ENCODE measurements around the gene LNP1.
"Not testable (repeated sequence)": the region's sequence is repeated elsewhere in the genome, so short reads cannot be mapped to it uniquely, and the experiment has no call there.

Gene LNP1, protein sequence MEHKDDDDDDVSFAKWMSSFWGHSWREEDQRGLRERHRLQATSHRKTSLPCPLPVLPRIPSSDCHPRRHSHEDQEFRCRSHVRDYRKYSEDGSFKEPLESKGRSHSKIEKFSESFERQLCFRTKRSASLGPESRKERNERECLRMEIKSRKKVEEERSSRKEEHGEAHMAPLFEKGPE

DNA sequence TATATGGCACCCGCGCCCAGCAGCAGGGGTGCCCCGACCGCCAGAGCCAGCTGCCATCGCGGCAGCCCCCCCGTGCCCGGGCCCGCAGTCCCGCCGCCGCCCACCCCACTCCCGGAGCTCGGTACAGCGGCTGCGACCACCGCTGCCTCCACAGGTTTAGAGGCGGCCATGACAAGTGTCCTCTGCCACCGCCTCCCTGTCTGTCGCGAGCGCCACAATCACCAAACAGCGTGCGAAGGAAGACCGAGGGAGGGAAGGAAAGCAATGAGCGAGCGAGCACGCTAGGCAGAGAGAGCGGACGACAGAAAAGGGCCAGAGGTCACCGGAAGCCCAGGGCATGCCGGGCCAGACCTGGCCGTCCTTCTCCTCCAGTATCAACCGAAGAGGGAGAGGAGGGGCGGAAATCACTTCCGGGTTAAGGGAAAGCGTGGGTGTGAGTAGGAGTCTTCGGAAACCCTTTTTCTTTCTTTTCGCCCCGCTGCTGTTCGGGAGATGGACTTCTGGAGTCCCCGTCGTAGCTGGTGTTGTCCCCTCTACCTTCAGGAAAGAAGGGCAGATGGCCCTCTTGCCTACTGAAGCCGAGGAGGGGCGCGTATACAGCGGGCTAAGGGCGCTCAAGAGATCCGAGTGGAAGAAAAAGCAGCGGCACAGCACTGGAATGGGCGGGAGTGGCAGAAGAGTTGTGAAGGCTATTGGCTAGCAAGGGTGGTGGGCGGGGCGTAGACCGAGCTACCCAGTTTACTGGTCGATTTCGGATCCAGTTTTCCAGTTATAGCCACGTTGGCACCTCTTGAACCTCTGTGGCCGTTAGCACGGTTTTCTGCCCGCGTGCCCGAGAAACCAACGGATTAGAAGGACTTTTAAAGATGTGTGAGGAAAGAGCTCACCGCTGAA lies at the start of gene LNP1, which contains the start of gene TOMM70:
LNP1 (plus strand) TSS at position 760 of the 894 bp plus-strand sequence. CDS start 28,191 bp downstream, outside the sequence.
TOMM70 (minus strand) TSS at position 310 of the 894 bp plus-strand sequence; CDS start at position 170, 140 bp downstream.
- peak; percentile 98 for DNase-seq

DNA sequence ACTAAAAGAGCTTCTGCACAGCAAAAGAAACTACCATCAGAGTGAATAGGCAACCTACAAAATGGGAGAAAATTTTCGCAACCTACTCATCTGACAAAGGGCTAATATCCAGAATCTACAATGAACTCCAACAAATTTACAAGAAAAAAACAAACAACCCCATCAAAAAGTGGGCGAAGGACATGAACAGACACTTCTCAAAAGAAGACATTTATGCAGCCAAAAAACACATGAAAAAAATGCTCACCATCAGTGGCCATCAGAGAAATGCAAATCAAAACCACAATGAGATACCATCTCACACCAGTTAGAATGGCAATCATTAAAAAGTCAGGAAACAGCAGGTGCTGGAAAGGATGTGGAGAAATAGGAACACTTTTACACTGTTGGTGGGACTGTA lies 49.6 kb upstream of the LNP1 start:
- DNase-seq, result not testable (repeated sequence)

DNA sequence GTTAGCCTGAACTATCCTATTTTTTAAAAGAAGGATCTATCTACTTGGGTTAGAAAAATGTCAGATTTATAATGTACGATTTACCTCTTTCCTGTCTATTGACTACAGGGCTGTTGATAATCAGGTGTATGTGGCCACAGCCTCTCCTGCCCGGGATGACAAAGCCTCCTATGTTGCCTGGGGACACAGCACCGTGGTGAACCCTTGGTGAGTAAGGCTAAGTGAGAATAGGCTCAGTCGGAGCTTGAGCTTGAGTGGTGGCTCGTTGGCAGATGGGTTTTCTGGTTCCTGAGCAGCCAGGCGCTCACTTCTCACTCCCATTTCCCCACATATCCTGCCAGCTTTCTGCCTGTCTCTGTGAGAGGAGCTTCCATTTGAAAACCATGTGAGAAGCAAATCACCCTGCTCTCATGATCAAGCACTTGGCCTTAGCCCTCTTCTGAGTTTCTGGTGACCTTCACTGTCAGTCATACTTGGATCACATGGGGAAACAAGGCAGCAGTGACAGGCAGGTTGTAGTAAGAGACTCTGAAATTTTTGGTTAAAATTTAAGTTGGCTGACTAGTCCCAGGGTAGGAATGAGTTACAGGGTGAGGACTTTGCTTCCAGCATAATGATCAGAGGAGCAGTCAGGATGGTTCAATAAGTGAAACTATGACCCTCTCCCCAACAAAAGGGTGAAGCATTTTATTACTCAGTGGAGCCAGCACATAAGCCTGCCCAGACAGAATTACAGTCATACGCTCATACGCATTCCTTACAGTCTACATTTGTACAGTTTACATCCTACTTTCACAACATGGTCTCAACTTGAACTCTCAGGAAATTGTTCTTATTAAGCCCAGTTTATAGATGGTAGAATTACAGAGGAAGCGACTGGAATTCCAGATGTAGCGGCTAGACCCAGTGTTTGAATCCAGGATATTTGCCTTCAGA lies 48.8 kb upstream of the LNP1 start:
- no peak for DNase-seq

DNA sequence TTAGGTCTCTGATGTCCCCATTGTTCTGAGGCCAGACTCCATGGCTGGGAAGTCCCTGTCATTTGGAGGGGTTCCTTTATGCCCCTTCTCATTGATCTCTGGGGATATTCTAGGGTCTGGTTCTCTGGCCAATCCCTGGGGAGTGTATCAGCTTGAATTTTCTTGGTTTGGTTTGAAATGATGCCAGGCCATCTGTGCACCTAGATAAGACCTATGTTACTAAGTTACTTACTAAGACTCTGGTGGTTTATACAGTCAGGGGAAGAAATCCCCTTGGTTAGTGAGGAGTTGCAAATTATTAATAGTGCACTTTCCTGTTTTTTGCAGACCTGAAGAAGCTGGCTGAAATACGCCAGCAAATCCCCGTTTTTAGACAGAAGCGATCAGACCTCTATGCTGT lies 46.5 kb upstream of the LNP1 start:
- no peak for DNase-seq

DNA sequence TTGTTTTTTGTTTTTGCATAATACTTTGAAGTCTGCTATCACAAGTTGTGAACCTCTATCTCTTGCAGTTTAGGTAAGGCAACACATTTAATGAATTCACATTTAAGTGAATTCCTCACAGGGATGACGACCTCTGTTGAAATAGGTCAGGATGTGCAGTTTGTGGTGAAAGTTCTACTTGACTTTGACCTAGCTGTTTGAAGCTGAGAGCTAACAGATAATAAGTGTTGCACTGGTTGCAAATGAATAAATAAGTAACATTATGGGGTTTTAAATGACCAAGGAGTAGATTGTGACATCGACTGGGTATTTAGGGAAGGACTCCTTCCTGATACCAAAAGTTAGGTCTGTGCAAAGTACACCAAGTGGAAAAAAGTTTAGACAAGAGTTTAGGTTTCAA lies 42.9 kb upstream of the LNP1 start:
- DNase-seq, result no peak

DNA sequence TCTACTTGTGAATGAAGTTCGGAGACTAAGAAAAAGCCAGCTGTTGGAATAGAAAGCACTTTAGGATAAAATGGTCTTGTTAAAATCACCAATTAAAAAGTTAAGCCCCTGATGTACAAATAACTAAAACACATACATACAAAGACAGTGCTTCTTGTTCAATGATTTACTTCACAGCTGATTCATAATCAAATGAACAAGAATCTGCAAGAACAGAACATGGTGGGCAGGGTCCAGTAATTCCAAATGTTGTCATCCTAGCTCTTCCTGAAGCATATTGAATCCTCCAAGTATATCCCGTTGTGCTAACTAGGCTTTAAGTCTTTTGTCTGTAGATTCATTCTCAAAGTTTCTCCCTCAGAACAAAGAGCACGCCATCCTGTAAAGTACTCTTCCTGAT lies 42.3 kb upstream of the LNP1 start:
- no peak for DNase-seq

DNA sequence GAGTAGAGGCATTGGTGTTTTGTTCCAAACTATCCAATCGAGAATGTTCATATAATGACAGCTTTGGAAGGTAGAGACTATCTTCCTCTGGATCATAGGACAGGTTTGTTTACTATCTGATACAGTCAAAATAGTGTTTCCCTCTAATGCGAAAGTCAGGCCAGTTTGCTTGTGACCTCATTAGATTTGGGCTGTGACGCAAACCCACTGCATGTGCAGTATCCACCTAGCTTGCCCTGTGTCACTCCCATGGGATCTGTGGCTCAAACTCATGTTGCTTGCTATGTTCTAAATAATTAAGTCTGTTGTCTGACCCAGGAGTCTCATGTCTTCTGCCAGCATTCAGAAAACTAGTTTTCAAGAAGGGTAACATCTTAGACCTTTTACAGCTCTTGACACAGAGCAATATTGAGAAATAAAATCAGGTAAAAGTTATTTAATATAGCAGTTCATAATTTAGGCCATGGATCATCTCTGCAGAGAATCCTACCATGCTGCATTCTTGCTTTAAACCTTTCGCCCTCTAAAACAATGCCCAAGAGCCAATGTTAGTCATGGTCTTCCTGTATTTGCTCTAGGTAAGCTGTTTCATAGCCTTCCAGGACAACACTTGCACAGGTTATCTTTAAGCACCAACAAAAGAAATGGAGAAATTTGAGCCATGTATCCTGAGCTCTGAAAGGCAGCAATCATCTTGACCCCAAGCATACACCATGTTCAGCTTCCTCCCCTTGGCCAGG lies 40.4 kb upstream of the LNP1 start:
- DNase-seq, result no peak

DNA sequence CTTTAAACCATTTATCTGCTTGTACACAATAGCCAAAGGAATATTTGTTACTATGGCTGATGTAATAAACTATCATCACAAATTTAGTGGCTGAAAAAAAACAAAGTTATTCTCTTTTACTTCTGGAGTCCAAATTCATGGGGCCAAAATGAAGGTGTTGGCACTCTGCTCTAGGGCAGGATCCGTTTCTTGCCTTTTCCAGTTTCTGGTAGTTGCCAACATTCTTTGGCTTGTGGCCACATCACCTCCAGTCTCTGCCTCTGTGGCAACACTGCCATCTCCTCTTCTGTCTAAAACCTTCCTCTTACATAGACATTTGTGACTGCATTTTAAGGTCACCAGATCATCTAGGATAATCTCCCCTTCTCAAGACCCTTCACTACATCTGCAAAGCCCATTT lies 39.4 kb upstream of the LNP1 start:
- no peak for DNase-seq

DNA sequence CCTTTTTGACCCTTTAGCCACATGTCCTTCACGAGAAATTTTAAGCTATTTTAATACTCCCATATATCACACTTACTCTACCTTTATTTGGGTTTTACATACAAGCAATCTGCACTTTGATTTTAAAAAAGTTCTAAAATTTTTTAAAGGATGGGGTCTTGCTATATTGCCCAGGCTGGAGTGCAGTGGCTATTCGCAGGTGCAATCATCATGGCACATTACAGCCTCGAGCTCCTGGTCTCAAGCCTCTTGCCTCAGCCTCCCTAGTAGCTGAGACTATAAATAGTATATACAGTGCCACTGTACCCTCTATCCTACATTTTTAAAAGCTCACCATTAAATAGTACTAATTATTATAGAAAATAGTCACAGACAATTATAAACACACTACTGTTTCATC lies 36.9 kb upstream of the LNP1 start:
- DNase-seq, result no peak

DNA sequence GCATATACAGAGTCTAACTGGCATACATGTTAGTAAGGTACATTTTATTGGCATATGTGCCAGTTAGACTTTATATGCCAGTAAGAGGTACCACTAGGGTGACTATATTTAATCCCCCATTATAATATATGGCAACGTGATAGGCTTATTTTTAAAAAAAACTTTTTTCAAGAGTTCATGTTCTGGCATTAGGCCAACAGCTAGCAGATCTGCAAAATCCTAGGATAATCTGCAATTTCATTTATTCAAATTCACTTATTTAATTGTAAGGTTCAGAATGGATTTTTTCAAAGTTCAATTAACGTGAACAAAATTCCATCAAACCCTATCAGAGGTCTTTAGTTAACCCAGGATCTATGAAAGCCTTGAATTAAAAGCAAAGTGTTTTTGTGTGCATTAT lies 34.9 kb upstream of the LNP1 start:
- DNase-seq, result no peak

DNA sequence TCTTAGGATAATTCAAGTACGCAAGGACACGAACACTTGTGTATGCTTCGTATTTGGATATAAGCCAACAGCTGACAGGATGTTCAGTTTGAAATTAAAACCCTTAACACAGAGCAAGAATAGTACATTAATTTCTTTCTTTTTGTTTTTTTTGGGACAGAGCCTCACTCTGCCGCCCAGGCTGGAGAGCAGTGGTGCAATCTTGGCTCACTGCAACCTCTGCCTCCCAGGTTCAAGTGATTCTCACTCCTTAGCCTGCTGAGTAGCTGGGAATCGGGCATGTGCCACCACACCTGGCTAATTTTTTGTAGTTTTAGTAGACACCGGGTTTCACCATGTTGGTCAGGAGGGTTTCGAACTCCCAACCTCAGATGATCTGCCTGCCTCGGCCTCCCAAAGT lies 32.9 kb upstream of the LNP1 start:
- no peak for DNase-seq

DNA sequence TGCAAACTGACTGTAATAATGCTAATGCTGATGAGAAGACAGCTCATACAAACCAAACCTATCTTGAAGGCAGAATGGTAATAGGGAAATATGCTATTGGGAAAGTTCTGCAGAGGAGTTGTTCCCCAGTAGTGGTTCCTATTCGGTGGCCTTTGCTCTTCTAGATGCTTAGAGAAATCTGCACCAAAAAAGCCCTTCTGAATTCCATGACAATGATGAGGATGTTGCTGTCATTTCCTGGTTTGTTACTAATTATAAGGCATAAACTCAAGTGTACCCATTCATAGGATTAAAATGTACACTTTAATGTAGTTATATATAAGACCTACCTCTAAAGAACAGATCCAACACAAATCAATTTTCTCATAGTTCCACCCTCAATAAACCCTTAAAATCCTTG lies 30.6 kb upstream of the LNP1 start:
- DNase-seq, result no peak

DNA sequence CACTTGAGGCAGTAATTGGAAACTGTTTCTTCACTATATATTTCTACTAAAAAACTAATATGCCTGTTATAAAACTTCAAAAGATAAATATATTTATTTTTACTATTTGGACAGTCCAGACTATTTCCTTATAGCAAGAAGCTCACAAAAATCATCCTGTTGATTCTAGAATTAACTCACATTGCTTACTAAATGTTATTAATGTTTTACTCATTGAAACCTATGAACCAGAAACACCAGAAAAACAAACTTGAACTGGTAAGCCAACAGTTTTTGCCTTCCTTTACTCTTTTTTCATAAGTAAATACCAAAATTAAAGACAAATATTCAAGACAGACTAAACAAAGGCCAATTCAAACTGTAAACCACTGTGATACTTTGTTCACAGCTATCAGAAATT lies 26.8 kb upstream of the LNP1 start:
- DNase-seq, result no peak

DNA sequence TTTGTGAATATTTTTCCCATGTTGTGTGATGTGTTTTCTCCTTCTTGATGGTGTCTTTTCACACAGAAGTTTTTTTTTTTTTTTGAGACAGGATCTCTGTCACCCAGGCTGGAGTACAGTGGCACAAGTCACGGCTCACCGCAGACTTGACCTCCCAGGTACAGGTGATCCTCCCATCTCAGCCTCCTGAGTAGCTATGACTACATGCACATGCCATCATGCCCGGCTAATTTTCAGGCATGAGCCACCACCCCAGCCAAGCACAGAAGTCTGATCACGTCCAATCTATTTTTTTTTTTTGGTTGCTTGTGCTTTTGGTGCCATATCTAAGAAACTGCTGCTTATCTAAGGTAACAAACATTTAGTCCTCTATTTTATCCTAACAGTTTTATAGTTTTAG lies 25.0 kb upstream of the LNP1 start:
- DNase-seq, result no peak

DNA sequence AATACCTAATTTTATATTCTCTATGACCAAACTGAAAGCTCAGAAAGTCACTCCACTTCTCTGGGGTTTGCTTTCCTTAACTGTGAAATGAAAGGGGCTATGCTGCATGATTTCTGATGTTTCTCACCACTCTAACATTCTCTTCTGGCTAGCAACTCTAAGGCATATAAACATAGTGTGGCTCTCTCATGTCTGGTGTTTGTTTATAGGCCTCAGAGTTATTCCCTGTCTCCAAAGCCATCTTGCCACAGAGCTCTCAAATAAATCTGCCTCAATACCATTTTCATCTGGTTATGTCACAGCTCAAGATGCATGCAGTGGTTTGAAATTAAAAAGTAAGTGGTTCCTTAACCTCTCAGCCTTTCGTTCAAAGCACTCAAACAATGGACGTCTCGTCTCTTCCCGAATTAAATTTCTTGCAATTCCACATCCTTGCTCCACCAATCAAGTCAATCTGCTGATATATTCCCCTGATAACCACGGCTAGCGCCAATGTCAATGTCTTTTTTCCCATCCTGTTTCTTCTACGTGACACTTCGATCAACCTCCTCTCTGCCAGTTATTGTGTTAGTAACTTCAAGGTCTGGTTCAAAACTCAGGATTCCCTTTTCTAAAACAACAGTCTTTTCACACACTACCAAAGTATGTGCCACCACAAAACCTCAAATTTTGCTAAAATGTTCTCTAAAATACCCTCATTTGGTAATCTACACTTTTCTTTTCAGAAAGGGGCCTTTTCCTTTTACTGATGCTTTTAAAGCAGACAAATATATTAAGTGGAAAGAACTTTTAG lies 16.4 kb upstream of the LNP1 start:
- DNase-seq, result no peak

DNA sequence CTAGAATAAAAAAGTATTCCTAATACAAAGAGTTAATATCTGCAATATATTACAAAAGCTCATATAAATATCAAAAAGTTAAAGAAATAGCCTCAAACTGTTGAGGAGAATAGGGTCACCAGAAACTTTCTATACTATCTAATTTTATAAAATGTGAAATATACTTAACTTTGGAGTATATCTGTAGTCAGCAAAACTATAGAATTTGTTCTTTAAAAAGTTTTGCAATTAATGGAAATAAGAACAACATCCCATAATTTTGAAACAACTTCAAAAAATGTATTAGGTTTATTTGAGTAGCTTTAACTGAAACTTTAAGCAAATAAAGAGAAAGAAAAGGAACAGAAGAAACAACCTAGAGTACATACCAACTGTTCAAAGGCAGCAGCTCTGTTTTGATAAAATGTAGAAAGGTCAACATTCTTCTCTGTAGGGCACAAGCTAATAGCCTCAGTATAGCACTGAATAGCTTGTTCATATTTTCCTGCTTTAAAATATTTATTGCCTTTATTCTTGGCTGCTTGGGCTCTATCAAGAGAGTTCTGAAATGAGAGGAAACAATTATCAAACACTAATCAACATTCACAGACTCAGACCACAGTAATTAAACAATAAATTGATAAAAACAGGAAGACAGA lies 14.8 kb upstream of the LNP1 start:
- no peak for DNase-seq

DNA sequence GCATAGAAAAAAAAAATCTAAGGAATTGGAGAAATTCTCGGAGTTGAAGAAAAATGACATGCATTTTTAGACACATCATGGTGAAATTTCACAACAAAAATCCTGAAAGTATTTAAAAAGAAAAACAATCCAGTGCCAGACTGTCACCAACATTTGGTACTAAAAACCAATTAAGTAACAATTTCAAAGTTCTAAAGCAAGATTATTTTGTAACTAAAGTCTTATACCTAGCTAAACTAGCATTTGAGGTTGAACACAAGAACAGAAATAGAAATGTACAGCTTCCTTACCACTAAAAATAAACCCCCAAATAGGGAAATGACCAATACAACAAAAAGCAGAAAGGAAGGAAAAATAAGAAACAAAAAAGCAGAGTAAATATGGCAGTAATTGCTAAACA lies 12.3 kb upstream of the LNP1 start:
- DNase-seq, result no peak

DNA sequence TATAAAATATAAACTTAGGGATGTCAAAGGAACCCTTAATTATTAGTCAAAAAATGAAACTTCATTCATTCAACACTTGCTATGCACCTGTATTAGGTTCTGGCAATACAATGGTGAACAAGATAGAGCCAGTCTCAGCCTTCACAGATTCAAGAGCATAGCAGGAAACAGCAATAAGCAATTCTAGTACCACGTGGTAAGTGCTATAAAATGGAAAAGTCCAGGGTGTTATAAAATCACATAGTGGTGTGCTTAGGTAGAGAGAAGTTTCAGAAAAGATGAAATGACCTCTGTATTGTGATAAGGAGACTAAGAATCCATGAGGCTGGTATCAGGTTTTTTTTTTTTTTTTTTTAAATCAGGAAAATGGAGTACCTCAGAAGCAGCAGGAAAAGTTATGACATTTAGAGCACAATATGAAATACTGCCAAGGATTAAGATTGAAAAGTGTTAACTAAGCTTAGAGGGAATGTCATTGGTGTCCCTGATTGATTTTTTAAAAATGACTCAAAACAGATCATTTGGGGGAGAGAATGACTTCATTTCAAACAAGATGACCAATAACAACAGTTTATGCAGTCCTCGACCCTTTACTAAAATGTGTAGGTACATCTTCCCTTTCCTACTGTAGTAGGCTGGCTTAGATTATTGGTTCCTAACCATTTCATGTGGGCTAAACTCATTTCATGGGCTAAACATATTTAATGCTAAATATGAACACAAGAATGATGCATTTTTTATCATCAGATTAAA lies 5.5 kb upstream of the LNP1 start:
- DNase-seq, result no peak

DNA sequence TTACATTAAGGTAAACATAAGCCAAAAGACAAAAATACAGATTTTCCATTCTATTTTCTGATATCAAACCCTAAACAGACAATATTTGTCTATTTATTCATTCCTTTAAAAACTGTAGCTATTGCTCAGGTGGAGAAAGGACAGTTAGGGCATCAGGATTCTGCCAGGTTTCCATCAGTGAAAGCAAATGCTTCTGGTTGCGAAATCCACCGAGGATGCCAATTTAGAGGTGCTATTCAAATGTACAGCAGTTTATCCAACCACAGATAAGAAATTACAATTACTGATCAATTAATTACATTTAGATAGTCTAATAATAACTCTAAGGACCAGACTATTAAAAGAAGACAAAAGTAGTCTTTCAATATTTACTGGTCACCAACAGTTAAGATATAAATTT lies 4.4 kb upstream of the LNP1 start:
- DNase-seq, result no peak

DNA sequence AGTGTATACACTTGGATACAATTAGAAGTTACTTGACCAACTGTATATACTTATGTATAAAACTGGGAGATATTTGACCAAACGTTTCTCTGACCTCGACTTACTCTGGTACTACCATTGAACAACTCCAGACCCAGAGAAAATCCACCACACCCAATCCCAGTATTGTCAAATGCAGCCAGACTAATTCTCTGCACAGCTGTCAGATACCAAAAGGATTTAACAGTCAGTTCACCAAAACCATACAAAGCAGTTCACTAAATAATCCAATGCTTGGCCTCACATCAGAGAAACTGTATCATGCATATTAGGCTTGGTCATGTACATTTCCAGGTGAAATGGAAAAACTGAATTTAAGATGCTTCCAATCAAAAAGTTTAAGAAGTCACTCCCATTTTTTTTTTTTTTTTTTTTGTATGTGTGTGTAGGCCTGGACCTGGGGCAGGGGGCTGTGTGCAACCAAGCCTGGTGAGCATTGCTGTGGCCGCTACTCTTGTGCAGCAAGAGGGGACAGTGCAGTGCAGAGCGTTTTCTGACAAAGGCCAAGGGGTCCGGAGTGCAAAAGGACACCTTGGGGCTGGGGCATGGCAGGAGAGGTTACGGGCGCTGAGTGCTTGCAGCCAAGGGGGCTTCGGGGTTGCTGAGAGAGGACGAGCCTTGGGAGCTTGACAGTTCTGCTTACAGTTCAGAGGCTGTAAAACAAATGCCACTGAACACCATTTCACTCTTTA lies 1.8 kb upstream of the LNP1 start:
- no peak for DNase-seq

Data from KG1 (cell line).